Ovary (tissue), 3 donors: Measurements from ENCODE around the gene GBX1.

ENCODE experiments used
- EP300 ChIP-seq: sonication (generic); formaldehyde crosslinking; IDR thresholded peaks from one replicate; pipeline ENCODE4 v1.6.1; 2017; ENCODE audit warnings: antibody characterized with exemption
- POLR2A ChIP-seq: fragments of 450-650 bp; IDR thresholded peaks from one replicate; pipeline ENCODE4 v1.6.1; 2017; ENCODE audit warnings: antibody characterized with exemption, mild to moderate bottlenecking, moderate library complexity
- TF ChIP-seq, protein P1 (sequence below), 3 donors: fragments of 450-650 bp in 2 of 3; fragments of 200-600 bp in 1 of 3; IDR thresholded peaks; one replicate each; pipeline versions ENCODE4 v1.5.1 to v1.8.0; 2016 to 2022; ENCODE audit warnings: antibody characterized with exemption in 3 of 3, mild to moderate bottlenecking in 1 of 3
- donor health status: DM: no; HTN: no; CAD: no.

DNA sequence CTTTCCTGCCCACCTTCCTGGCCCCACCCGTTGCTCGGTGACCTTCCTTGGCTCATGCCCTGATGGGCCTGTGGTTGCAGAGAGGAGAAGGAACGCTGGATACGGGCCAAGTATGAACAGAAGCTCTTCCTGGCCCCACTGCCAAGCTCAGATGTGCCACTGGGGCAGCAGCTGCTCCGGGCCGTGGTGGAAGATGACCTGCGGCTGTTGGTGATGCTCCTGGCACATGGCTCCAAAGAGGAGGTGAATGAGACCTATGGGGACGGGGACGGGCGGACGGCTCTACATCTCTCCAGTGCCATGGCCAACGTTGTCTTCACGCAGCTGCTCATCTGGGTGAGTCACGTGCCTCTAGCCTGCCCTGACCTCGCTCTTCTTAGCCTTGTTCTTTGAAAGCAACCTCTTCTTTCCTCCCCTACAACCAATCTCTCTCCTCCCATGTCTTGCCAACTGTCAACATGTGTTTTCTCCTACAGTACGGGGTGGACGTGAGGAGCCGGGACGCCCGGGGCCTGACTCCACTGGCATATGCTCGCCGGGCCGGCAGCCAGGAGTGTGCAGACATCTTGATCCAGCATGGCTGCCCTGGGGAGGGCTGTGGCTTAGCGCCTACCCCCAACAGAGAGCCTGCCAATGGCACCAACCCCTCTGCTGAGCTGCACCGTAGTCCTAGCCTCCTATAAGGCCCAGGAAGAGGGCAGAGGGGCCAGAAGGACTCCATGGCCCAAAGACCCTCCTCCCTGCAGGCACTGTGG lies 24.1 kb downstream of the GBX1 start:
- no peak for TF ChIP-seq EP300
- TF ChIP-seq POLR2A: no peak
- TF ChIP-seq, protein P1, sequence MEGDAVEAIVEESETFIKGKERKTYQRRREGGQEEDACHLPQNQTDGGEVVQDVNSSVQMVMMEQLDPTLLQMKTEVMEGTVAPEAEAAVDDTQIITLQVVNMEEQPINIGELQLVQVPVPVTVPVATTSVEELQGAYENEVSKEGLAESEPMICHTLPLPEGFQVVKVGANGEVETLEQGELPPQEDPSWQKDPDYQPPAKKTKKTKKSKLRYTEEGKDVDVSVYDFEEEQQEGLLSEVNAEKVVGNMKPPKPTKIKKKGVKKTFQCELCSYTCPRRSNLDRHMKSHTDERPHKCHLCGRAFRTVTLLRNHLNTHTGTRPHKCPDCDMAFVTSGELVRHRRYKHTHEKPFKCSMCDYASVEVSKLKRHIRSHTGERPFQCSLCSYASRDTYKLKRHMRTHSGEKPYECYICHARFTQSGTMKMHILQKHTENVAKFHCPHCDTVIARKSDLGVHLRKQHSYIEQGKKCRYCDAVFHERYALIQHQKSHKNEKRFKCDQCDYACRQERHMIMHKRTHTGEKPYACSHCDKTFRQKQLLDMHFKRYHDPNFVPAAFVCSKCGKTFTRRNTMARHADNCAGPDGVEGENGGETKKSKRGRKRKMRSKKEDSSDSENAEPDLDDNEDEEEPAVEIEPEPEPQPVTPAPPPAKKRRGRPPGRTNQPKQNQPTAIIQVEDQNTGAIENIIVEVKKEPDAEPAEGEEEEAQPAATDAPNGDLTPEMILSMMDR (IDR thresholded peaks at IDR 0.05): no peak
